IPS-NIHi11 (cell line): Measurements from ENCODE around the gene ZMYND10.
A peak's percentile ranks its signal among the peaks of the same experiment; 100 is the strongest.

ENCODE experiments used
- DNase-seq: peaks from one replicate; pipeline ENCODE4 v3.0.0; 2012; ENCODE audit warnings: mixed read lengths, low spot score

Gene ZMYND10

DNA sequence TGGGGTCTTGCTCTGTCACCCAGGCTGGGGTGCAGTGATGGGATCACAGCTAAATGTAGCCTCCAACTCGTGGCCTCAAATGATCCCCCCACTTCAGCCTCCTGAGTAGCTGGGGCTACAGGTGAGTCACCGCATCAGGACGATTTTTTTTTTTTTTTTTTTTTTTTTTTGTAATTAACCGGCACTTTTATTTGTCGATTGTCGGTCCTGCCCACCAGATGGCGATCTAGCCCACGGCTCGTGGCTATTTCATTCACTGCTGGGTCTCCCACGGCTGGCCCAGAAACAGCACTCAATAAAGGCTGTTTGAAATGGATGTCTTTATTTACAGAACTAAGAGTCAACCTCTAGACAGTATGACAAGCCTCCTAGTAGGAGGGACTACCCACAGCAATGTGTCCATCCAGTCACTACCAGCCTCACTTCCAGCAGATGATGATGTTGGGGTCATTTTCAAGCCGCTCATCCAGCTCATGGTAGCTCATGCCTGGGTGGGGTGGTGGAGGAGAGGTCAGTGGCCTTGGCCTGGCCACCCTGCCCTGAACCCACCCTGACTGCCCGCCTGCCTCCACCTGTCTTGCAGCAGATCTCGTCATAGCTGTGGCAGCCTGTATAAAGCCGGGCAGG lies 1.8 kb upstream of the ZMYND10 start:
- DNase-seq = peak; percentile 55

GRCh38 chr3:50345008-50345407 lies 524 bp downstream of the ZMYND10 start:
- no peak for DNase-seq

GRCh38 chr3:50342813-50343633 lies 2.5 kb downstream of the ZMYND10 start:
- DNase-seq = no peak

GRCh38 chr3:50341996-50342650 lies 3.4 kb downstream of the ZMYND10 start:
- no peak for DNase-seq

- no peak for DNase-seq
Measured at GRCh38 chr3:50341537-50341936, 4.0 kb downstream of the ZMYND10 start.

DNA sequence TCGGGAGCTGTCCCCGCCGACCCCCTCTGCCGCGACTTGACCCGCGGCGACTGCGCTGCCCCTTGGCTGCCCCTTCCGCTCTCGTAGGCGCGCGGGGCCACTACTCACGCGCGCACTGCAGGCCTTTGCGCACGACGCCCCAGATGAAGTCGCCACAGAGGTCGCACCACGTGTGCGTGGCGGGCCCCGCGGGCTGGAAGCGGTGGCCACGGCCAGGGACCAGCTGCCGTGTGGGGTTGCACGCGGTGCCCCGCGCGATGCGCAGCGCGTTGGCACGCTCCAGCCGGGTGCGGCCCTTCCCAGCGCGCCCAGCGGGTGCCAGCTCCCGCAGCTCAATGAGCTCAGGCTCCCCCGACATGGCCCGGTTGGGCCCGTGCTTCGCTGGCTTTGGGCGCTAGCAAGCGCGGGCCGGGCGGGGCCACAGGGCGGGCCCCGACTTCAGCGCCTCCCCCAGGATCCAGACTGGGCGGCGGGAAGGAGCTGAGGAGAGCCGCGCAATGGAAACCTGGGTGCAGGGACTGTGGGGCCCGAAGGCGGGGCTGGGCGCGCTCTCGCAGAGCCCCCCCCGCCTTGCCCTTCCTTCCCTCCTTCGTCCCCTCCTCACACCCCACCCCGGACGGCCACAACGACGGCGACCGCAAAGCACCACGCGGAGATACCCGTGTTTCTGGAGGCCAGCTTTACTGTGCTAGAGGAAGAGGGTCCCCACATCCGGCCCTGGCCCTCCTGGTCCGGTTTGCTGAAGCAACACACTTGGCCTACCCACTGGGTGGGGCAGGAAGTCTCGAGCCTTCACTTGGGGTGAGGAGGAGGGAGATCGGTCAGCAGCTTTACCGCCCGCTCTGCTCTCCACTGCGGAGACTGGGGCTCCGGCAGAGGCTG lies 4.8 kb downstream of the ZMYND10 start, which contains the start of gene RASSF1:
Gene RASSF1 (minus strand): TSS at position 389 of the 882 bp plus-strand sequence. CDS start 31 bp downstream, at position 358.
- DNase-seq = no peak

GRCh38 chr3:50340147-50340447 lies 5.4 kb downstream of the ZMYND10 start:
- no peak for DNase-seq

- DNase-seq = no peak
Measured at GRCh38 chr3:50339485-50340146, 5.9 kb downstream of the ZMYND10 start.

- DNase-seq = no peak
Measured at GRCh38 chr3:50338965-50339364, 6.6 kb downstream of the ZMYND10 start.

GRCh38 chr3:50337175-50337861 lies 8.2 kb downstream of the ZMYND10 start:
- DNase-seq = peak; percentile 98

- DNase-seq = peak; percentile 84
Measured at GRCh38 chr3:50336452-50337174, 8.9 kb downstream of the ZMYND10 start.

DNA sequence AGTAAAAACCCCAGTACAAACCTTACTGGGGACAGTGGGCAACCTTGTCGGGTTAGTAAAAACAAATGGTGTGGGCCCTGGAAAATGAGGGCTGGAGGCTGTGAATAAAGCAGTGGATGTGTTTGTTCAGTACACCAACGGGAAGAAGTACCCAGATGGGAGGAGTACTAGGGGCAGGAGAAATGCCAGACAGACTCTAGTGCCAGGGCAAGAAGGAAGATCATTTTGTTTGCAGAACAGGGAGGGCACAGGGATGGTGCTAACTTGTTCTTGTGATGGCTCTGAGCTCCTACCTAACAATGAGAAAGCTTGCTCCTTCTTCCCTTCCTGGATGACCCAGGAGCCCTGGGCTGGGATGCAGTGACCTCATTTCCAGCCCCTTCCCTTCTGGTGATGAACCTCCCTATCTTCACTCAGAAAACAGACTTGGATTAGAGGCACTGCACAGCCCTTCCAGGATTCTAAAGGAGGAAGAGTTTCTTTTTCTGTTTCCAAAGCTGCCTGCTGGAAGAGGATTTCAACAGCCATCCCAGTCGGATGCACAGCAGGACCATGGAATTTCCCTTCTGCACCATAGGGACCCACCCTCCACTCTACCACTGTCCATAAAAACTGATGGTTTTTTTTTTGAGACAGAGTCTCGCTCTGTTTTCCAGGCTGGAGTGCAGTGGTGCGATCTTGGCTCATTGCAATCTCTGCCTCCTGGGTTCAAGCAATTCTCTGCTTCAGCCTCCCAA lies 11.0 kb downstream of the ZMYND10 start:
- DNase-seq = no peak

DNA sequence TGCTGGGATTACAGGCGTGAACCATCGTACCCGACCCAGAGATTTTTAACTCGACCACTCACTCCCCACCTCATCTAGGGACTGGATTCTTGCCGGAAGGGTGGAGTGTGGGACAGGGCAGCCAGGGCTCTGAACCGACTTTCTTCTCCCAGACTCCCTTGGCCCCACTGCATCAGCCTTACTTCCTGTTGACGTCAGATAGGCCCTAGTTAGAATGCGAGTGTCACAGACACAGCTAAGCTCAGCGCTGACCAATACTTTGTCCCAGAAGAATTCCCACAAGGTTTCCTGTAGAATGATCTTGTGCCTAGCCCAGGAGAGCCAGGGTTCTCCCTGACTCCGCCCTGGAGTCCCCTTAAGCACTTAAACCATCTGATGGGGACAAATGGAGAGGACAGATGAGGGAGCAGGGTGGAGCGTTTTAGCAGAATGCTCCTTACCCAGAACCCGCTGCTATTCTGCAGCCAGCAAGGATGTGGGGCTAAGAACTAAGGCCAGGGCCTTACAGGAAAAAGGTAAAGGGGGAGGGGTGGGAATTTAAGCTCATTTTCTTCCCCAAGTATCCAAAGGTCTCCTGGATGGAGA lies 11.7 kb downstream of the ZMYND10 start:
- DNase-seq = no peak

DNA sequence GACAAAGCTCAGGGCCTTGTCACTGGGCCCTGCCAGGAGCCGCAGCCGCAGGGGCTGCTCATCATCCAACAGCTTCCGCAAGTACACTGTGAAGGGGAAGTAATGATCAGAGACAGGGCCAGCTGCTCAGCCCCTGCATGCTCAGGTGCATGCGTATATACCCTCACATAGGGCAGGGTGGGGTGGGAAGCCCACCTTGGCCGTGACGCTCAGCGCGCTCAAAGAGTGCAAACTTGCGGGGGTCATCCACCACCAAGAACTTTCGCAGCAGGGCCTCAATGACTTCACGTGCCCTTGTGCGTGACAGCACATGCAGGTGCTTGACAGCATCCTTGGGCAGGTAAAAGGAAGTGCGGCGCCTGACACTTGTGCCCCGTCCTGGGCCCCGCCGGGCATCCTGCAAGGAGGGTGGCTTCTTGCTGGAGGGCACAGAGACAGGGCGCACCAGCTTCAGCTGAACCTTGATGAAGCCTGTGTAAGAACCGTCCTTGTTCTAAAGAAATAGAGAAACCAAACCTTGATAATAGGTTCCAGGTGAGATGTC lies 14.1 kb downstream of the ZMYND10 start:
- no peak for DNase-seq

DNA sequence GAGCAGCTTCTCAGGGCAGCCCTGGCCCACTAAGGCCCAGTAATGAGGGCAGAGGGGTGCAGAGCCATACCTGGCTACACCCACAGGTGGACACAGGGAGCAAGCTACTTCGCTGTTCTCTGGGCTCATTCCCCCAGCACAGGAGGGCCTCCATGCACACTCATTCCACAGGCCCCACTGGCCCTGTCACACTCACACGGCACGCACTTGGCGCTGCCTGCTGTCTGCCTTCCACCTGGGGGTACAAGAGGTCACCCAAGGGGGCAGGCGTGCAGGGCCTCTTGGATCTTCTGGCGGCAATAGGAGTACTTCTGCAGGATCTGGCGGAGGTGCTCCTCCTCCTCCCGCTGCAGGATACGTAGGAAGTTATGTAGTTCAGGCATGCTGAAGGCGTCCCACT lies 15.2 kb downstream of the ZMYND10 start:
- DNase-seq = no peak

- peak; percentile 95 for DNase-seq
Measured at GRCh38 chr3:50327943-50328691, 17.4 kb downstream of the ZMYND10 start, which contains the start of gene TUSC2. Gene TUSC2, minus strand, starts transcription at chr3:50328223. Its CDS starts 124 bp downstream, at chr3:50328099.

- DNase-seq = no peak
Measured at GRCh38 chr3:50327129-50327528, 18.4 kb downstream of the ZMYND10 start.

GRCh38 chr3:50326182-50326541 lies 19.4 kb downstream of the ZMYND10 start:
- no peak for DNase-seq
